GOT3 (cell line): ENCODE results near the gene SNAP47.
"Not testable (repeated sequence)": the region's sequence is repeated elsewhere in the genome, so short reads cannot be mapped to it uniquely, and the experiment has no call there.

ENCODE experiments used
- DNase-seq: peaks from one replicate; lab custom pipeline; 2025; ENCODE audit warnings: mixed read lengths; lab: John Stamatoyannopoulos, UW

SNAP47 gene

DNA sequence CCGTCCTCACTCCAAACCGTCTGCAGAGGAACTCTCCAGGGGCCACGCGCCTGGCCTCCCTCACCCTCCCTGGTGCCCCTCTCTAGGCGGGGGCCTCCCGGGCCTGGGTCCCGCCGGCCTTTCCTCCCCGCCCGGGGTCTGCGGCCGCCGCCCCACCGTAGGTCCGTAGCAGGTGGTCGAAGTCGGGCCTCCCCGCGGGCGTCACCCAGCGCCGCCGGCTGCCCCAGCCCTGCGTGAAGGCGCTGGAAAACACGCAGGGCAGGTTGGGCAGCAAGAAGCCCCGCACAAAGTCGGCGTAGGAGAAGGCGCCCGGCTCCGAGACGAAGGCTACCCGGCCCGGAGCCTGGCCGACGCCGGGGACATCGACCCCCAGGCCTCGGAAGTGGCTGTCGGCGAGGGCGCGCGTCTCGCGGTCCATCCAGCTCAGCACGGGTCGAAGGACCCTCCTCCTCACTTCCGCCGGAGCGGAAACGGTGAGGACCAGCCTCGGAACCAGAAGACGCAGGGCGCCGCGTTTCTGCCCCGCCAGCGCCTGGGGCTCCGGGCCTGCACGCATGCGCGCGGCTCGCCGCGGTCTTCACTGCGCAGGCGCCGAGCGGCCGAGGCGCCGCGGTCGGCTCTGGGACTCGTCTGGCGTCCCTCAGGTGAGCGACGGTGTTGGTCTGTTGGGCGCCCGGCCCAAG is at the start of gene SNAP47, which contains the start of gene JMJD4:
SNAP47 (plus strand) TSS at position 580 of the 683 bp plus-strand sequence. CDS start 12,302 bp downstream, outside the sequence.
JMJD4 (minus strand) TSS at position 447 of the 683 bp plus-strand sequence; CDS start at position 418, 29 bp downstream.
- peak; percentile 98 for DNase-seq

DNA sequence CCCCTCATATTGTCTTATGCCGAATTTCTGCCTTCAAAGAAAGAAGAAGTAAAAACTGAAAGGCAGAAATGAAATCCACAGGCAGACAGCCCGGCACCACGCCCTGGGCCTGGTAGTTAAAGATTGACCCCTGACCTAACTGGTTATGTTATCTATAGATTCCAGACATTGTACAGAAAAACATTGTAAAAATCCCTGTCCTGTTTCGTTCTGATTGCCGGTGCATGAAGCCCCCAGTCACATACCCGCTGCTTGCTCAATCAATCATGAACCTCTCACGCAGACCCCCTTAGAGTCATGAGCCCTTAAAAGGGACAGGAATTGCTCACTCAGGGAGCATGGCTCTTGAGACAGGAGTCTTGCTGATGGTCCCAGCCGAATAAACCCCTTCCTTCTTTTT is 49.4 kb upstream of the SNAP47 start:
- no peak for DNase-seq

- no peak for DNase-seq
Measured at GRCh38 chr1:227697321-227697864, 37.8 kb upstream of the SNAP47 start.

DNA sequence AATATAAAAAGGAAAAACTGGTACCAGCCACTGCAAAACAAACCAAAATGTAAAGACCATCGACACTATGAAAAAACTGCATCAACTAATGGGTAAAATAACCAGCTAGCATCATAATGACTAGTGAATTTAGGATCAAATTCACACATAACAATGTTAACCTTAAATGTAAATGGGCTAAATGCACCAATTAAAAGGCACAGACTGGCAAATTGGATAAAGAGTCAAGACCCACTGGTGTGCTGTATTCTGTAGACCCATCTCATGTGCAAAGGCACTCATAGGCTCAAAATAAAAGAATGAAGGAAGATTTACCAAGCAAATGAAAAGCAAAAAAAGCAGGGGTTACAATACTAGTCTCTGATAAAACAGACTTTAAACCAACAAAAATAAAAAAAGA is 33.6 kb upstream of the SNAP47 start:
- DNase-seq = not testable (repeated sequence)

DNA sequence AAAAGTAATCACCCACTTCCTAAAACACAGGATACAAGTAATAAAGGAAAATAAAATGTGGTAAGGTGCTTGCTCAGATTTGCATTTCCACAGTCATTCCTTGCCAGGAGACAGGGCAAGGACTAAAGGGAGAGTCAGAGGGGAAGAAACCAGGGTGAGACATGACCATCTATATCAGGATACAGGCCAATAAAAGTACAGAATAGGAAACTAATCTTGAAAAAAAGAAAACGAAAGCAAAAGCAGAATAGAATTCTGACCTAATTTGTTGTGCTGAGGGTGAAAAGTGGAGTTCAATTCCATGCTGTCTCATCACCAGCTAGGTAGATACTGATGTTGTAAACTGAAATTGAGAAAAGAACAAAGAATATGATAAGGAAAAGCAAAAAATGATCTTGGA is 27.4 kb upstream of the SNAP47 start:
- no peak for DNase-seq

GRCh38 chr1:227709451-227709850 is 25.8 kb upstream of the SNAP47 start:
- no peak for DNase-seq

DNA sequence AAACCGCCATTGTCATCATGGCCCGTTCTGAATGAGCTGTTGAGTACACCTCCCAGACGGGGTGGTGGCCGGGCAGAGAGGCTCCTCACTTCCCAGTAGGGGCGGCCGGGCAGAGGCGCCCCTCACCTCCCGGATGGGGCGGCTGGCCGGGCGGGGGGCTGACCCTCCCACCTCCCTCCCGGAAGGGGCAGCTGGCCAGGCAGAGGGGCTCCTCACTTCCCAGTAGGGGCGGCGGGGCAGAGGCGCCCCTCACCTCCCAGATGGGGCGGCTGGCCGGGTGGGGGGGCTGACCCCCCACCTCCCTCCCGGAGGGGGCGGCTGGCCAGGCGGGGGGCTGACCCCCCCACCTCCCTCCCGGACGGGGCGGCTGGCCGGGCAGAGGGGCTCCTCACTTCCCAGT is 24.8 kb upstream of the SNAP47 start:
- DNase-seq = not testable (repeated sequence)

GRCh38 chr1:227712648-227713047 is 22.6 kb upstream of the SNAP47 start:
- no peak for DNase-seq

GRCh38 chr1:227718932-227719331 is 16.3 kb upstream of the SNAP47 start:
- DNase-seq = no peak

GRCh38 chr1:227723474-227723873 is 11.8 kb upstream of the SNAP47 start:
- no peak for DNase-seq

DNA sequence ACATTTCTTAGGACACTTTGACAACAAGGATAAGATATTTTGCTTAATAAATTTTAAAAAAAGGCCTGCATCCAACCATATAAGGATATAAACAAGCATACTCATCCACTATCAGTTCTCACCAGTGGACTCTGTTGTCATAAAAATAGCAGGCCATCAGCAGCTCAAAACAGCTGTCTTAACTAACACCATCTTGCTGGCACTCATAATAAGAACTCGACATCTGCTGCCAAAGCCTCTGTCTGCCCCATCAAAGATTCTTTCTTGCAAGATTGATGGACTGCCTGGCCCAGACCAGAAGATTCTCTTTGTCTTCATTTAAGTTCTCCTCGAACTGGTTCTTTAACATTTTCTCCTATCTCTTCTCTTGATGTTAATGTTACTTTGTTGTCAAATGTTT is 10.2 kb upstream of the SNAP47 start:
- DNase-seq = no peak

GRCh38 chr1:227726318-227726717 is 8.9 kb upstream of the SNAP47 start:
- no peak for DNase-seq

- no peak for DNase-seq
Measured at GRCh38 chr1:227726924-227727599, 8.2 kb upstream of the SNAP47 start.

GRCh38 chr1:227728059-227728891 is 7.0 kb upstream of the SNAP47 start:
- DNase-seq = no peak

DNA sequence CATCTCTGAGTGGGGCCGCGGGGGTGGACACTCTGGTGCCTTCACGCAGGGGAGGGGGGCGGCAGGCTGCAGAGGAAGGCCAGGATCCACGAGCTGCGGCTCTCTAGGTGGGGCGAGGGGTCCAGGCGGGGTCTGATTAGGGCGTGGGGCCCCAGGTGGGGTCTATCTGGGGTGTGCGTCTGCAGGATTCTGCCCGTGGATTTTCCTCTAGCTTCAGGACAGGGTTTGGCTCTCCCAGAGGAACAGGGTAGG is 6.4 kb upstream of the SNAP47 start:
- no peak for DNase-seq

- DNase-seq = no peak
Measured at GRCh38 chr1:227729144-227729880, 5.9 kb upstream of the SNAP47 start.

GRCh38 chr1:227729881-227730629 is 5.2 kb upstream of the SNAP47 start:
- no peak for DNase-seq

DNA sequence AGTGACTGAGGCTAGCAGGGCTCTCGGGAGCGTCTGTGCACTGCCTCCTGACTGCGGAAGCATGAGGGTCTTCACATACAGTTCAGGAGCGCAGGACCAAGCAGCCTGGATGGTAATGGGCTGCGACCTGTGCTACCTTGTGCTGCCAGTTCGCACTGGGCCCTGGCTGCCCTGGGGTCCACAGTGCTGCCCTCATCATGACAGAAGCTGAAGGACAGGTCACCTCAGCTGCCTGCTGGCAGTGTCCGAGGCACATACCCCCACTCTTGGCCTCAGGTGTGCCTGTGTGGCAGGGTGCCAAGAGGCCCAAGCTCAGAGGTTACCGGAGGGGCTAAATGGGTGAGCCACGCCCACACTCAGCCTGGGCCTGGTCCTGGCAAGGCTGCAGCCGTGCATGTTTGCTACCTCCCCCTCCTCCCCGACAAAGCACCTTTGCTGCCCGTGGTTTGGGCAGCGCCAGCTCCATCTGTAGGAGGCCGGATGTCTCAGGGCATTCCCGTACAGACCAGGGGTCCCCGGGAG is 4.5 kb upstream of the SNAP47 start:
- DNase-seq = no peak

- DNase-seq = no peak
Measured at GRCh38 chr1:227731241-227731677, 4.0 kb upstream of the SNAP47 start.

- DNase-seq = no peak
Measured at GRCh38 chr1:227731696-227732585, 3.3 kb upstream of the SNAP47 start.
